K562 (cell line): ENCODE data around the gene NDUFS8. TPM values are rescaled to one million over a fixed set of nuclear protein-coding genes. Genes with fewer than 3 reads are reported as not detected.
A peak's percentile ranks its signal among the peaks of the same experiment; 100 is the strongest.

Source experiments
- ATAC-seq: fragments of 200-7000 bp; cut with Tn5 transposase; 3 replicates; pipeline ENCODE4 v1.9.1; 2020; ENCODE audit warnings: moderate library complexity
- BruUV-seq: library from RNA; stranded (reverse); fragments of 400-500 nt; replicated peaks from 2 replicates; lab custom pipeline; 2021; lab: Mats Ljungman, UMichigan
- CTCF ChIA-PET: fragments of 300-600 bp; formaldehyde crosslinking; extraction: SDS; loops from one replicate; lab custom pipeline; 2021; ENCODE audit warnings: low intra/inter-chr PET ratio; lab: Yijun Ruan, JAX
- POLR2A ChIA-PET: fragments of 300-600, 350-650 bp; sonication (Branson Sonifier 250); formaldehyde crosslinking; extraction: SDS; loops from one replicate; lab custom pipeline; 2021; ENCODE audit warnings: antibody characterized with exemption, inconsistent platforms; lab: Yijun Ruan, JAX
- DNase-seq, 4 experiments: peaks; one replicate each; pipeline versions ENCODE4 v3.0.0 to v3.0.0-alpha.2; 2011 to 2018; ENCODE audit warnings: low spot score in 3 of 4, mixed read lengths in 3 of 4; ENCODE audit errors: extremely low read depth in 1 of 4
- FAIRE-seq: peaks from 2 replicates; lab custom pipeline; 2011; peaks lifted over from hg19 to GRCh38; lab: Jason Lieb, UNC
- H2AFZ ChIP-seq: 2 replicates; pipeline ENCODE4 v1.6.0; 2011; ENCODE audit warnings: low read depth, low read length, control low read depth, inconsistent platforms
- H3K27ac ChIP-seq: fragments of 200-600 bp; 3 replicates; pipeline ENCODE4 v1.8.0; 2011; ENCODE audit warnings: low read depth, mild to moderate bottlenecking, control low read depth, inconsistent platforms, low read length, moderate library complexity, mixed read lengths; ENCODE audit errors: extremely low read depth
- H3K27me3 ChIP-seq, 2 experiments: fragments of 300-600 bp in 1 of 2; 2 replicates in 1 of 2; 3 replicates in 1 of 2; pipeline versions ENCODE4 v1.6.0 to v1.8.0; 2011; ENCODE audit warnings: inconsistent platforms in 2 of 2, low read length in 2 of 2, mild to moderate bottlenecking in 1 of 2, mixed read lengths in 1 of 2, moderate library complexity in 1 of 2; ENCODE audit not compliant: control insufficient read depth in 2 of 2, insufficient read depth in 2 of 2
- H3K36me3 ChIP-seq: fragments of 300-600 bp; 3 replicates; pipeline ENCODE4 v1.8.0; 2011; ENCODE audit warnings: mild to moderate bottlenecking, low read length, inconsistent platforms; ENCODE audit not compliant: control insufficient read depth, insufficient read depth
- H3K4me1 ChIP-seq, 2 experiments: fragments of 200-600 bp in 1 of 2; replicated peaks in 1 of 2; 2 replicates in 1 of 2; 3 replicates in 1 of 2; pipeline versions ENCODE4 v1.5.1 to v1.8.0; 2011; ENCODE audit warnings: inconsistent platforms in 2 of 2, low read length in 2 of 2, mild to moderate bottlenecking in 1 of 2, mixed read lengths in 1 of 2, moderate library complexity in 1 of 2; ENCODE audit not compliant: control insufficient read depth in 2 of 2, insufficient read depth in 2 of 2
- H3K4me2 ChIP-seq: 2 replicates; pipeline ENCODE4 v1.6.1; 2011; ENCODE audit warnings: low read length, control low read depth, inconsistent platforms, mixed read lengths; ENCODE audit not compliant: insufficient read depth
- H3K4me3 ChIP-seq: fragments of 200-600 bp; sonication (generic), shearing (Covaris generic); 2 replicates; pipeline ENCODE4 v1.5.1; 2016; ENCODE audit warnings: control low read depth, inconsistent platforms
- H3K79me2 ChIP-seq: fragments of 200-600 bp; 3 replicates; pipeline ENCODE4 v1.8.0; 2011; ENCODE audit warnings: low read length, inconsistent platforms; ENCODE audit not compliant: control insufficient read depth, insufficient read depth
- H3K9ac ChIP-seq, 2 experiments: 2 replicates each; pipeline versions ENCODE4 v1.6.0 to v1.6.1; 2011; ENCODE audit warnings: low read depth in 2 of 2, low read length in 2 of 2, control low read depth in 1 of 2, inconsistent platforms in 1 of 2, mild to moderate bottlenecking in 1 of 2, mixed read lengths in 1 of 2; ENCODE audit not compliant: insufficient read depth in 1 of 2
- H3K9me1 ChIP-seq: one replicate; pipeline ENCODE4 v1.6.0; 2011; ENCODE audit warnings: inconsistent platforms, mild to moderate bottlenecking, low read length, moderate library complexity; ENCODE audit not compliant: control insufficient read depth, insufficient read depth
- H3K9me3 ChIP-seq: replicated peaks from 2 replicates; pipeline ENCODE4 v1.5.1; 2011; ENCODE audit warnings: low read depth, low read length, inconsistent platforms; ENCODE audit not compliant: control insufficient read depth, insufficient read depth
- H4K20me1 ChIP-seq: replicated peaks from 2 replicates; pipeline ENCODE4 v1.6.1; 2011; ENCODE audit warnings: low read length, inconsistent platforms, mixed read lengths; ENCODE audit not compliant: control insufficient read depth, insufficient read depth
- HDAC6 ChIP-seq: IDR thresholded peaks from 2 replicates; pipeline ENCODE4 v1.6.1; 2012; ENCODE audit warnings: low read depth, mild to moderate bottlenecking, control low read depth, inconsistent platforms, low read length, moderate library complexity
- IFI16 ChIP-seq: fragments of 250-450 bp; sonication (Bioruptor Pico); IDR thresholded peaks from 2 replicates; pipeline ENCODE4 v2.1.2; 2022; ENCODE audit warnings: mild to moderate bottlenecking, inconsistent platforms
- L3MBTL2 ChIP-seq: fragments of 450-650 bp; IDR thresholded peaks from 2 replicates; pipeline ENCODE4 v1.6.1; 2016; ENCODE audit warnings: mild to moderate bottlenecking, moderate library complexity
- RAD21 ChIP-seq, 2 experiments: fragments of 250-450 bp in 1 of 2; fragments of 450-650 bp in 1 of 2; sonication (Bioruptor Pico) in 1 of 2; formaldehyde crosslinking in 1 of 2; IDR thresholded peaks in 1 of 2; conservative IDR thresholded peaks in 1 of 2; 2 replicates each; pipeline versions ENCODE4 v1.4.0 to v1.8.0; 2020 to 2022; ENCODE audit warnings: mild to moderate bottlenecking in 2 of 2, moderate library complexity in 1 of 2
- RFX7 ChIP-seq: fragments of 250-450 bp; sonication (Bioruptor Pico); IDR thresholded peaks from 2 replicates; pipeline ENCODE4 v1.5.1; 2021; ENCODE audit warnings: mild to moderate bottlenecking
- SUPT5H ChIP-seq: fragments of 450-650 bp; IDR thresholded peaks from 2 replicates; pipeline ENCODE4 v1.6.1; 2016
- WGBS: fragments of 100-300 bp; shearing (Covaris generic); methylation state at CpG from one replicate; pipeline ENCODE4 v1.1.6; 2016; ENCODE audit warnings: low coverage, mixed read lengths; ENCODE audit not compliant: insufficient coverage; ENCODE audit errors: missing lambda C conversion rate; 5-methylcytosine and 5-hydroxymethylcytosine counted together
- in situ Hi-C: fragments of 300-500 bp; cut with MboI; formaldehyde crosslinking; loops from 4 replicates; pipeline ENCODE4 v1.15.0; 2018; ENCODE audit warnings: inconsistent platforms, mixed read lengths
- intact Hi-C: fragments of 100-400 bp; cut with micrococcal nuclease; formaldehyde crosslinking; loops from 2 replicates; pipeline ENCODE4 v1.14.2; 2022
- polyA plus RNA-seq, 8 experiments: library from polyadenylated mRNA; depleted of rRNA in 4 of 8; stranded (reverse) in 5 of 8; unstranded in 3 of 8; fragments of >200 nt; fragmentation: Nextera tagmentation in 2 of 8; fragmentation: Illumina TruSeq in 1 of 8; extraction: Ambion mirVana in 2 of 8; extraction: Trizol in 1 of 8; gene quantifications; 2 replicates each; pipeline versions ENCODE4 v1.2.1 to v1.2.3, GENCODE V29; 2011 to 2014; ENCODE audit warnings: inconsistent platforms in 1 of 8, missing spikeins in 1 of 8
- total RNA-seq, 7 experiments: library from RNA; depleted of rRNA in 6 of 7; stranded (reverse); fragments of >200 nt in 6 of 7; fragmentation: Illumina TruSeq in 2 of 7; extraction: Trizol in 2 of 7; gene quantifications; 2 replicates each; pipeline versions ENCODE4 v1.2.1 to v1.2.3, GENCODE V29; 2011 to 2021; ENCODE audit warnings: low replicate concordance in 1 of 7
- TF ChIP-seq, protein P1 (sequence below), 3 experiments: IDR thresholded peaks in 2 of 3; conservative IDR thresholded peaks in 1 of 3; 2 replicates each; pipeline ENCODE4 v1.5.1; 2011 to 2012; ENCODE audit warnings: low read length in 3 of 3, mild to moderate bottlenecking in 3 of 3, control low read depth in 2 of 3, improper control_type of control experiment in 1 of 3, inconsistent platforms in 1 of 3, low read depth in 1 of 3, mixed read lengths in 1 of 3, moderate library complexity in 1 of 3; ENCODE audit not compliant: insufficient read depth in 2 of 3
- TF ChIP-seq, protein P2 (sequence below): fragments of 150-350 bp; conservative IDR thresholded peaks from 2 replicates; pipeline ENCODE4 v1.6.1; 2014; ENCODE audit warnings: low read length

The NDUFS8 gene
- total and polyA plus RNA-seq, 9 of the 15 experiments (the other 6 are each of a cell fraction or from before 2014, with no cell fraction given) = 36.5 to 351 (median 101) TPM

DNA sequence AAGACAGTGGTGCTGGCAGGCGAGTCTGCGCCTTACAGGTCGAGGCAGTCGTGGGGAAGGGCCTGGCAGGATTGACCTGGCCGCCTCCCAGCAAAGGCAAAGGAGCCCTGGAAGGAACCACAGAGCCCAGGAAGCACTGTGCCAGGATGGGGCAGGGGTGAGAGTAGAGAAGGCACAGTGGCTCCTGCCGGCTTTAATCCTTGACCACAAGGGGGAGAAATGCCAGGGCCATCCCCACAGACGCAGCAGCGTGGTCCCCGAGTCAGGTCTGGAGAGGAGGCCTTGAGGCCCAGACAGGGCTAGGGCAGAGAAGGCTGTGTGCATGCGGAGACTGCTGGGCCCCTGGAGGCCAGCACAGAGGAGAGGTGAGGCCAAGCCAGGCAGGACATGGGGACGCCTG is 9.9 kb upstream of the NDUFS8 start:
- peaks cover 4% of the 10 kb centered on the region; the same call in 1 of the 2 replicates for H4K20me1 ChIP-seq
- H3K9me1 ChIP-seq = no peaks in the 10 kb centered on the region
- TF ChIP-seq HDAC6 = no peak
- TF ChIP-seq L3MBTL2 = peak; percentile 23; the same call in 1 of the 2 replicates
- TF ChIP-seq, protein P1, sequence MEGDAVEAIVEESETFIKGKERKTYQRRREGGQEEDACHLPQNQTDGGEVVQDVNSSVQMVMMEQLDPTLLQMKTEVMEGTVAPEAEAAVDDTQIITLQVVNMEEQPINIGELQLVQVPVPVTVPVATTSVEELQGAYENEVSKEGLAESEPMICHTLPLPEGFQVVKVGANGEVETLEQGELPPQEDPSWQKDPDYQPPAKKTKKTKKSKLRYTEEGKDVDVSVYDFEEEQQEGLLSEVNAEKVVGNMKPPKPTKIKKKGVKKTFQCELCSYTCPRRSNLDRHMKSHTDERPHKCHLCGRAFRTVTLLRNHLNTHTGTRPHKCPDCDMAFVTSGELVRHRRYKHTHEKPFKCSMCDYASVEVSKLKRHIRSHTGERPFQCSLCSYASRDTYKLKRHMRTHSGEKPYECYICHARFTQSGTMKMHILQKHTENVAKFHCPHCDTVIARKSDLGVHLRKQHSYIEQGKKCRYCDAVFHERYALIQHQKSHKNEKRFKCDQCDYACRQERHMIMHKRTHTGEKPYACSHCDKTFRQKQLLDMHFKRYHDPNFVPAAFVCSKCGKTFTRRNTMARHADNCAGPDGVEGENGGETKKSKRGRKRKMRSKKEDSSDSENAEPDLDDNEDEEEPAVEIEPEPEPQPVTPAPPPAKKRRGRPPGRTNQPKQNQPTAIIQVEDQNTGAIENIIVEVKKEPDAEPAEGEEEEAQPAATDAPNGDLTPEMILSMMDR (IDR thresholded peaks at IDR 0.05 in 2 of 3, conservative IDR thresholded peaks at IDR 0.05 in 1 of 3; ENCODE audit: insufficient read depth in 2 of 3, low read depth in 1 of 3, low read length in 3 of 3) = peak; percentile 49 to 52 (median 50)
- TF ChIP-seq, protein P2, sequence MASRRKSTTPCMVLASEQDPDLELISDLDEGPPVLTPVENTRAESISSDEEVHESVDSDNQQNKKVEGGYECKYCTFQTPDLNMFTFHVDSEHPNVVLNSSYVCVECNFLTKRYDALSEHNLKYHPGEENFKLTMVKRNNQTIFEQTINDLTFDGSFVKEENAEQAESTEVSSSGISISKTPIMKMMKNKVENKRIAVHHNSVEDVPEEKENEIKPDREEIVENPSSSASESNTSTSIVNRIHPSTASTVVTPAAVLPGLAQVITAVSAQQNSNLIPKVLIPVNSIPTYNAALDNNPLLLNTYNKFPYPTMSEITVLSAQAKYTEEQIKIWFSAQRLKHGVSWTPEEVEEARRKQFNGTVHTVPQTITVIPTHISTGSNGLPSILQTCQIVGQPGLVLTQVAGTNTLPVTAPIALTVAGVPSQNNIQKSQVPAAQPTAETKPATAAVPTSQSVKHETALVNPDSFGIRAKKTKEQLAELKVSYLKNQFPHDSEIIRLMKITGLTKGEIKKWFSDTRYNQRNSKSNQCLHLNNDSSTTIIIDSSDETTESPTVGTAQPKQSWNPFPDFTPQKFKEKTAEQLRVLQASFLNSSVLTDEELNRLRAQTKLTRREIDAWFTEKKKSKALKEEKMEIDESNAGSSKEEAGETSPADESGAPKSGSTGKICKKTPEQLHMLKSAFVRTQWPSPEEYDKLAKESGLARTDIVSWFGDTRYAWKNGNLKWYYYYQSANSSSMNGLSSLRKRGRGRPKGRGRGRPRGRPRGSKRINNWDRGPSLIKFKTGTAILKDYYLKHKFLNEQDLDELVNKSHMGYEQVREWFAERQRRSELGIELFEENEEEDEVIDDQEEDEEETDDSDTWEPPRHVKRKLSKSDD = no peak
- TF ChIP-seq RAD21 (CRISPR knock-in tag; conservative IDR thresholded peaks at IDR 0.05 in 1 of 2, IDR thresholded peaks at IDR 0.05 in 1 of 2) = peak in 1 of 2 experiments; percentile 37; a peak in 2 of 4 replicates
- TF ChIP-seq RFX7 (CRISPR knock-in tag) = no peak
- TF ChIP-seq SUPT5H = no peak
- TF ChIP-seq IFI16 (CRISPR knock-in tag) = no peak
- no TSS peak for BruUV-seq
- H3K4me3 ChIP-seq = no peak overlapping the region
- H3K9ac ChIP-seq = no peak overlapping the region
- H3K79me2 ChIP-seq = no peaks in the 10 kb centered on the region
- no peak overlapping the region for H2AFZ ChIP-seq
- H3K27ac ChIP-seq = no peak overlapping the region
- H3K9me3 ChIP-seq = no peaks in the 10 kb centered on the region
- intact Hi-C loops (no loop called here), in situ Hi-C loops (no loop called here)
- H3K4me1 ChIP-seq = peaks cover 0 to 54% of the 10 kb centered on the region in 2 experiments; a peak in 3 of 5 replicates
- 20% methylated on average over 10 of the region's 11 CpGs for WGBS
- FAIRE-seq = no peak
- H3K27me3 ChIP-seq = no peaks in the 10 kb centered on the region
- no peaks in the 10 kb centered on the region for H3K36me3 ChIP-seq
- H3K4me2 ChIP-seq = no peak overlapping the region
- no peak for DNase-seq
- ChIA-PET CTCF (interaction anchor here (1.2 kb wide), 1 partner anchor 11 kb away, joined by 5 read pairs; the partner anchor contains the start of gene ALDH3B1), POLR2A (interaction anchor here (2.3 kb wide), 1 partner anchor 23 kb away, joined by 7 read pairs; no protein-coding TSS in a partner anchor)
- ATAC-seq = peak; percentile 62
